OCI-LY7 (cell line): ENCODE data around the gene RNF213. TPM values are rescaled to one million over a fixed set of nuclear protein-coding genes. Genes with fewer than 3 reads are reported as not detected.

Experiments used
- BruUV-seq: library from RNA; stranded (reverse); fragments of 400-500 nt; replicated peaks from 2 replicates; lab custom pipeline; 2021; lab: Mats Ljungman, UMichigan
- CTCF ChIA-PET: fragments of 300-600 bp; sonication (Branson Sonifier 250); formaldehyde crosslinking; loops from one replicate; lab custom pipeline; 2022; ENCODE audit warnings: antibody characterized with exemption; ENCODE audit not compliant: unreplicated experiment; lab: Charles Lee
- POLR2A ChIA-PET: fragments of 300-600 bp; sonication (Branson Sonifier 250); formaldehyde crosslinking; loops from one replicate; lab custom pipeline; 2022; ENCODE audit warnings: antibody characterized with exemption; lab: Charles Lee
- DNase-seq: peaks from one replicate; pipeline ENCODE4 v3.0.0-alpha.2; 2015; ENCODE audit warnings: low spot score
- H2AFZ ChIP-seq: fragments of 200-600 bp; sonication (generic), shearing (Covaris generic); 2 replicates; pipeline ENCODE4 v1.6.1; 2014; ENCODE audit warnings: mild to moderate bottlenecking, antibody characterized with exemption, low read length, moderate library complexity
- H3K27ac ChIP-seq: fragments of 200-600 bp; sonication (generic); 2 replicates; pipeline ENCODE4 v1.5.1; 2014; ENCODE audit warnings: mixed run types, low read depth, mild to moderate bottlenecking, moderate library complexity, low read length, inconsistent platforms; ENCODE audit not compliant: poor library complexity, severe bottlenecking
- H3K36me3 ChIP-seq: fragments of 200-600 bp; sonication (generic); 2 replicates; pipeline ENCODE4 v1.6.1; 2014; ENCODE audit warnings: mild to moderate bottlenecking, antibody characterized with exemption, low read length, moderate library complexity, mixed read lengths; ENCODE audit not compliant: insufficient read depth
- H3K4me1 ChIP-seq: fragments of 200-600 bp; sonication (generic); 2 replicates; pipeline ENCODE4 v1.5.1; 2014; ENCODE audit warnings: mild to moderate bottlenecking, low read length; ENCODE audit not compliant: insufficient read depth, poor library complexity, severe bottlenecking
- H3K4me2 ChIP-seq: fragments of 200-600 bp; sonication (generic); 2 replicates; pipeline ENCODE4 v1.6.1; 2014; ENCODE audit warnings: mild to moderate bottlenecking, low read length
- H3K4me3 ChIP-seq: fragments of 200-600 bp; sonication (generic); 2 replicates; pipeline ENCODE4 v1.5.1; 2014; ENCODE audit warnings: mild to moderate bottlenecking, low read depth, low read length; ENCODE audit not compliant: poor library complexity, severe bottlenecking
- H3K79me2 ChIP-seq: fragments of 200-600 bp; sonication (generic); 2 replicates; pipeline ENCODE4 v1.6.1; 2016; ENCODE audit warnings: low read depth, mild to moderate bottlenecking, low read length, moderate library complexity, mixed read lengths; ENCODE audit not compliant: insufficient read depth
- H3K9me2 ChIP-seq: fragments of 200-600 bp; sonication (generic); 2 replicates; pipeline ENCODE4 v1.6.1; 2016; ENCODE audit warnings: mild to moderate bottlenecking, low read length, mixed read lengths; ENCODE audit not compliant: insufficient read depth
- H3K9me3 ChIP-seq: fragments of 200-600 bp; sonication (generic); 2 replicates; pipeline ENCODE4 v1.6.1; 2014; ENCODE audit warnings: mild to moderate bottlenecking, mixed run types, low read length, mixed read lengths
- H4K20me1 ChIP-seq: fragments of 200-600 bp; sonication (generic); 2 replicates; pipeline ENCODE4 v1.6.1; 2014; ENCODE audit warnings: mild to moderate bottlenecking, antibody characterized with exemption, low read length, moderate library complexity, mixed read lengths; ENCODE audit not compliant: insufficient read depth
- EZH2phosphoT487 ChIP-seq: fragments of 200-600 bp; sonication (generic); IDR thresholded peaks from 2 replicates; pipeline ENCODE4 v1.6.1; 2018; ENCODE audit warnings: low read depth, borderline replicate concordance, mild to moderate bottlenecking, mixed run types, antibody characterized with exemption, low read length, moderate library complexity, mixed read lengths
- intact Hi-C: fragments of 100-400 bp; cut with micrococcal nuclease; formaldehyde crosslinking; loops from one replicate; pipeline ENCODE4 v1.10.0; 2022; ENCODE audit not compliant: unreplicated experiment
- total RNA-seq, 2 experiments: library from RNA; depleted of rRNA in 1 of 2; stranded (reverse); fragments of >200 nt in 1 of 2; shearing (Covaris generic) in 1 of 2; gene quantifications; 2 replicates each; pipeline ENCODE4 v1.2.3, GENCODE V29; 2014 to 2022
- TF ChIP-seq, protein P1 (sequence below): fragments of 200-600 bp; sonication (generic); conservative IDR thresholded peaks from 2 replicates; pipeline ENCODE4 v1.5.1; 2014; ENCODE audit warnings: mild to moderate bottlenecking, antibody characterized with exemption, low read length, moderate library complexity, mixed read lengths

The RNF213 gene
- total RNA-seq, 2 experiments from 2014 or later, result 58.8 to 68.6 TPM

DNA sequence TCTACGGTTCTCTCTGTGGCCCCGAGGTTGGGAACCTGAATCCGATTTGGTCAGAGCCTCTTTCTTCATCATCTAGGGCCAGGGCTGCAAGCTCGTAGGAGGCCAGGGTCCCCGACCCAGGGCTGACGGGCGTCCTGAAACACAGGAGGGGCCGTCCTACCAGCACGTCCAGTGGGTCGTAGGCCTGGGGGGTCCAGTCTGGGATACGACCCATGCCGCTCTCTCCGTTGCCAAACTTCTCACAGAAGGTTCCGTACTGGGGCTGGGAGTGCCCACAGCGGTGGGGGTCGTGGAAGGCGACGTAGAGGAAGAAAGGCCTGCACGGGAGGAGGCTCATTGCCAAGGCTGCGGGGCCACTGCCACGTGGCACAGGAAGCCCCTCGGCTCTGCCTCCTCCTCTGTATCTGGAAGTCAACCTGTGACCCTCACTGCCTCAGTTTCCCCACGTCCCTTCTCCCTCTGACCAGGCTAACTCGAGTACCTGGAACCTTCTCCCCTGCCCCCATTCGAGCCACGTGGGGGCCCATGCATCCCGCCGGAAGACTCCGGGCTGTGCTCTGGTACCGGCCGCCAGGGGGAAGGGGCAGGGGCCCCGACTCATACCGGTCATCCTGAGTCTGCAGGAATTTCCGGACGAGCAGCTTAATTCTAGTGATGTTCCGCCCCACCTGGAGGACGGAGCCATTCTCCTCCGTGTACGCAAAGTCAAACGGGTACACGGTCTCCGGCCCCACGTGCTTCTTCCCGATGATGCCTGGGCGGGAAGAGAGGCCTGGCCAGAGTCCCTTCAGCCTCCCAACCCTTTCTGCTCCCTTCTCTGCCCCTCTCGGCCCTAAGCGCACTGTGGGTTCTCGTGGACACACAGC lies 46.4 kb upstream of the RNF213 start:
- Histone ChIP-seq H3K4me3 (no peak overlapping the region), H2AFZ (no peak overlapping the region), H3K9me2 (no peaks in the 10 kb centered on the region), H3K36me3 (peaks cover 11% of the 10 kb centered on the region), H3K9me3 (no peaks in the 10 kb centered on the region), H3K4me1 (peaks cover 4% of the 10 kb centered on the region), H4K20me1 (no peaks in the 10 kb centered on the region), H3K4me2 (no peak overlapping the region), H3K79me2 (no peaks in the 10 kb centered on the region), H3K27ac (no peak overlapping the region)
- BruUV-seq, result no TSS peak
- TF ChIP-seq EZH2phosphoT487, result no peak
- TF ChIP-seq, protein P1, sequence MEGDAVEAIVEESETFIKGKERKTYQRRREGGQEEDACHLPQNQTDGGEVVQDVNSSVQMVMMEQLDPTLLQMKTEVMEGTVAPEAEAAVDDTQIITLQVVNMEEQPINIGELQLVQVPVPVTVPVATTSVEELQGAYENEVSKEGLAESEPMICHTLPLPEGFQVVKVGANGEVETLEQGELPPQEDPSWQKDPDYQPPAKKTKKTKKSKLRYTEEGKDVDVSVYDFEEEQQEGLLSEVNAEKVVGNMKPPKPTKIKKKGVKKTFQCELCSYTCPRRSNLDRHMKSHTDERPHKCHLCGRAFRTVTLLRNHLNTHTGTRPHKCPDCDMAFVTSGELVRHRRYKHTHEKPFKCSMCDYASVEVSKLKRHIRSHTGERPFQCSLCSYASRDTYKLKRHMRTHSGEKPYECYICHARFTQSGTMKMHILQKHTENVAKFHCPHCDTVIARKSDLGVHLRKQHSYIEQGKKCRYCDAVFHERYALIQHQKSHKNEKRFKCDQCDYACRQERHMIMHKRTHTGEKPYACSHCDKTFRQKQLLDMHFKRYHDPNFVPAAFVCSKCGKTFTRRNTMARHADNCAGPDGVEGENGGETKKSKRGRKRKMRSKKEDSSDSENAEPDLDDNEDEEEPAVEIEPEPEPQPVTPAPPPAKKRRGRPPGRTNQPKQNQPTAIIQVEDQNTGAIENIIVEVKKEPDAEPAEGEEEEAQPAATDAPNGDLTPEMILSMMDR, result no peak
- POLR2A ChIA-PET, result no interaction called here
- intact Hi-C loops, result no loop called here
- DNase-seq, result no peak
- CTCF ChIA-PET, result no interaction called here

DNA sequence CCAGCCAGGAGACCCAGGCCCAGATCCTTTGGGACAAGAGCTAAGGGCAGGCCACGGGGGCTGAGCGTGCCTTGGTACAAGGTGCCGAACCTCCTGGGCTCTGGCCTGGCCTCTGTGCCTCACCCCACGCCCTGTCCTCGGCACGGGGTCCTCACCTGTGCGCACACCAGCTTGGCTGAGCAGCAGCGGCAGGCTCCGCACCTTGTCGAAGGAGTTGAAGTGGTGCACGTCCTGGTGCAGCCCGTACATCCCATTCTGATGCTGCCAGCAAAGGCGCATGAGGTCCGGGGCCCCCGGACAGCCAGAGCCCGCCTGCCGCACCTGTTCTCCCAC lies 45.8 kb upstream of the RNF213 start:
- no peak overlapping the region for H3K4me3 ChIP-seq
- CTCF ChIA-PET, result no interaction called here
- H3K27ac ChIP-seq, result no peak overlapping the region
- peaks cover 10% of the 10 kb centered on the region for H3K4me1 ChIP-seq
- no peaks in the 10 kb centered on the region for H4K20me1 ChIP-seq
- intact Hi-C loops, result no loop called here
- POLR2A ChIA-PET, result no interaction called here
- TF ChIP-seq EZH2phosphoT487, result no peak
- no peak overlapping the region for H2AFZ ChIP-seq
- H3K79me2 ChIP-seq, result no peaks in the 10 kb centered on the region
- no TSS peak for BruUV-seq
- no peaks in the 10 kb centered on the region for H3K9me2 ChIP-seq
- H3K36me3 ChIP-seq, result peaks cover 11% of the 10 kb centered on the region
- H3K9me3 ChIP-seq, result no peaks in the 10 kb centered on the region
- no peak for DNase-seq
- no peak overlapping the region for H3K4me2 ChIP-seq

DNA sequence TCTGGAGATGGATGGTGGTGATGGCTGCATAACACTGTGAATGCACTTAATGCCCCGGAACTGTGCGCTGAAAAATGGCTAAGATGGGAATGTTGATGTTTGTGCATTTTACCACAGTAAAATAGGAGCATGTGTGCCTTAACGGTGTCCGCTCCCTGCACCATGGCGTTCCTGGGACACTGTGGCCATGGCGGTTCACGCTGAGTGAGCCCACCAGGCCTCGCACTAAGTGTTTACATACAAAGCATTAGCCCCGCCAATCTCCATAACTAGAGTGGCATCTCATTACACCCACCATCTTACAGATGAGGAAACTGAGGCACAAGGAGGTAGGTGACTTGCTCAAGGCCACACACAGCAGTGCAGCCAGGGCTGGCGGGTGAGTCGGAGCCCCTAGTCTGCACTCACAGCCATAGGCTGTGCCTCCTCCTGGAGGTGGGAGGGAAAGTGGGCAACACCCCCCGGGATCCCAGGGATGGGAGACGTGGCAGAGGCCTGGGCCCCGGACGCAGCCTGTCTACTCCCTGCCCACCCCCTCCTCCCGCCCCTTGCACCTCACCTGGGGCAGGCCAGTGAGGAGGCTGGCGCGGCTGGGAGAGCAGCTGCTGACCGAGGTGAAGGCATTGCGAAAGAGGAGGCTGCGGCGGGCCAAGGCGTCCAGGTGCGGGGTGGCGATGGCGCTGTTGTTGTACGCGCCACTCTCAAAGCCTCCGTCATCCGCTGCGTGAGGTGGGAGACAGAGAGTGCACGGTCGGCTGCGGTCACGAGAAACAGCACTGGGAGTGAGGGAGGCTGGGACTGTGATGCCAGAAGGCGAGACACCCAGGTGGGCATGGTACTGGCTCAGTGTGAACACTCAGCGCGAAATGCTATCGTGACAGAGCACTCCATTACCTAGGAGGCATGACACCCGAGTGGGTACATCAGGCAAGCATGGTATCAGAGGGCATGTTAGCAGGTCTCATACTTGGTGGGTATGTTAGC lies 43.9 kb upstream of the RNF213 start:
- Histone ChIP-seq H3K36me3 (peaks cover 7% of the 10 kb centered on the region), H3K4me1 (peaks cover 10% of the 10 kb centered on the region), H3K27ac (no peak overlapping the region), H4K20me1 (no peaks in the 10 kb centered on the region), H3K9me2 (no peaks in the 10 kb centered on the region), H3K9me3 (no peaks in the 10 kb centered on the region), H2AFZ (no peak overlapping the region), H3K4me3 (no peak overlapping the region), H3K4me2 (no peak overlapping the region), H3K79me2 (no peaks in the 10 kb centered on the region)
- intact Hi-C loops, result no loop called here
- CTCF ChIA-PET, result no interaction called here
- TF ChIP-seq, protein P1, result no peak
- no peak for TF ChIP-seq EZH2phosphoT487
- no peak for DNase-seq
- BruUV-seq, result no TSS peak
- POLR2A ChIA-PET, result no interaction called here
